IMR-90 (cell line): ENCODE data around the gene SLC6A2.

Experiments
- CTCF ChIP-seq: conservative IDR thresholded peaks from 2 replicates; pipeline ENCODE4 v1.5.1; 2012; ENCODE audit warnings: mild to moderate bottlenecking, low read depth, low read length, improper control_type of control experiment
- FOS ChIP-seq: fragments of 150-350 bp; IDR thresholded peaks from 2 replicates; pipeline ENCODE4 v1.6.1; 2016; ENCODE audit warnings: low read depth, low read length
- MAFK ChIP-seq: IDR thresholded peaks from 2 replicates; pipeline ENCODE4 v1.6.1; 2012; ENCODE audit warnings: low read depth, low read length, improper control_type of control experiment
- POLR2A ChIP-seq: IDR thresholded peaks from 2 replicates; pipeline ENCODE4 v1.6.1; 2012; ENCODE audit warnings: mild to moderate bottlenecking, low read depth, low read length
- RAD21 ChIP-seq: IDR thresholded peaks from 2 replicates; pipeline ENCODE4 v1.6.1; 2012; ENCODE audit warnings: low read length, improper control_type of control experiment
- RFX5 ChIP-seq: IDR thresholded peaks from 2 replicates; pipeline ENCODE4 v1.8.0; 2012; ENCODE audit warnings: low read depth, mild to moderate bottlenecking, low read length, moderate library complexity
- SMC3 ChIP-seq: fragments of 150-350 bp; IDR thresholded peaks from 2 replicates; pipeline ENCODE4 v1.6.1; 2016; ENCODE audit warnings: low read depth, mild to moderate bottlenecking, antibody characterized with exemption, low read length, moderate library complexity
- USF2 ChIP-seq: fragments of 150-350 bp; IDR thresholded peaks from 2 replicates; pipeline ENCODE4 v1.6.1; 2017; ENCODE audit warnings: mild to moderate bottlenecking, antibody characterized with exemption, low read length, low read depth

GRCh38 chr16:55665511-55665910 is 9.7 kb downstream of the SLC6A2 start:
- no peak for TF ChIP-seq CTCF
- no peak for TF ChIP-seq FOS
- no peak for TF ChIP-seq POLR2A
- TF ChIP-seq MAFK, result no peak
- TF ChIP-seq RAD21, result no peak
- no peak for TF ChIP-seq USF2
- no peak for TF ChIP-seq SMC3
- TF ChIP-seq RFX5, result no peak
